HFFc6 (cell line): Measurements from ENCODE around the gene ACTN4. TPM values are rescaled to one million over a fixed set of nuclear protein-coding genes. Genes with fewer than 3 reads are reported as not detected.
A peak's percentile ranks its signal among the peaks of the same experiment; 100 is the strongest.

Source experiments
- DNase-seq: peaks from one replicate; pipeline ENCODE4 v3.0.0-alpha.2; 2018
- H3K27ac Mint-ChIP-seq: 2 replicates; pipeline ENCODE4 v1.8.0; 2020; ENCODE audit warnings: mild to moderate bottlenecking, mixed read lengths
- H3K27me3 Mint-ChIP-seq: 2 replicates; pipeline ENCODE4 v1.8.0; 2021; ENCODE audit warnings: mild to moderate bottlenecking, moderate library complexity, mixed read lengths; ENCODE audit not compliant: insufficient read depth
- H3K36me3 Mint-ChIP-seq: 2 replicates; pipeline ENCODE4 v1.8.0; 2021; ENCODE audit warnings: low read depth, mixed read lengths
- H3K4me1 Mint-ChIP-seq: 2 replicates; pipeline ENCODE4 v1.8.0; 2020; ENCODE audit warnings: low read depth, mixed read lengths
- H3K4me3 Mint-ChIP-seq: 2 replicates; pipeline ENCODE4 v1.8.0; 2020; ENCODE audit warnings: mild to moderate bottlenecking, moderate library complexity, mixed read lengths
- H3K9me3 Mint-ChIP-seq: 2 replicates; pipeline ENCODE4 v1.8.0; 2020; ENCODE audit warnings: mild to moderate bottlenecking, mixed read lengths
- CTCF ChIP-seq: fragments of 200-600 bp; sonication (generic); IDR thresholded peaks from 2 replicates; pipeline ENCODE4 v1.5.0; 2021; ENCODE audit warnings: antibody characterized with exemption, mild to moderate bottlenecking
- total RNA-seq, 6 experiments: library from RNA; stranded (reverse); fragmentation: NEBNext Ultra II Directional; extraction: Animal tissue kit (Norgen Biotek cat#: 25700); gene quantifications; 2 replicates in 1 of 6; 3 replicates in 5 of 6; pipeline ENCODE4 v1.2.3, GENCODE V29; 2021

The ACTN4 gene
- total RNA-seq, 6 experiments from 2014 or later: 972 to 1,299 (median 1,250) TPM

GRCh38 chr19:38707512-38708114 is 60.2 kb downstream of the ACTN4 start:
- peaks cover 47% of the 10 kb centered on the region for H3K4me1 Mint-ChIP-seq

GRCh38 chr19:38708413-38709024 is 61.1 kb downstream of the ACTN4 start:
- Mint-ChIP-seq H3K27me3 (peaks cover 49% of the 10 kb centered on the region), H3K4me3 (no peak overlapping the region; the same call in 1 of the 2 replicates), H3K27ac (peak overlapping the region; percentile 89), H3K36me3 (peaks cover 52% of the 10 kb centered on the region), H3K9me3 (peaks cover 5% of the 10 kb centered on the region), H3K4me1 (peaks cover 50% of the 10 kb centered on the region)
- no peak for DNase-seq
- no peak for TF ChIP-seq CTCF

More at GRCh38 chr19:38707512-38708114, 60.2 kb downstream of the ACTN4 start:
- no peak for DNase-seq
- peak overlapping the region; percentile 89 for H3K27ac Mint-ChIP-seq
- peaks cover 5% of the 10 kb centered on the region for H3K9me3 Mint-ChIP-seq
- H3K4me3 Mint-ChIP-seq: no peak overlapping the region
- H3K36me3 Mint-ChIP-seq: peaks cover 51% of the 10 kb centered on the region
- H3K27me3 Mint-ChIP-seq: peaks cover 52% of the 10 kb centered on the region
- no peak for TF ChIP-seq CTCF

- DNase-seq: no peak
- Mint-ChIP-seq H3K27ac (peak overlapping the region; percentile 89), H3K27me3 (peaks cover 49% of the 10 kb centered on the region), H3K36me3 (peaks cover 50% of the 10 kb centered on the region), H3K4me3 (no peak overlapping the region), H3K9me3 (peaks cover 5% of the 10 kb centered on the region), H3K4me1 (peaks cover 51% of the 10 kb centered on the region)
- TF ChIP-seq CTCF: no peak
Measured at GRCh38 chr19:38709119-38709518, 61.7 kb downstream of the ACTN4 start.

GRCh38 chr19:38709671-38710415 is 62.4 kb downstream of the ACTN4 start:
- no peak for DNase-seq
- H3K36me3 Mint-ChIP-seq: peaks cover 53% of the 10 kb centered on the region
- H3K9me3 Mint-ChIP-seq: peaks cover 5% of the 10 kb centered on the region; the same call in 1 of the 2 replicates

GRCh38 chr19:38710416-38710702 is 62.9 kb downstream of the ACTN4 start:
- Mint-ChIP-seq H3K9me3 (peaks cover 5% of the 10 kb centered on the region; the same call in 1 of the 2 replicates), H3K27me3 (peaks cover 42% of the 10 kb centered on the region), H3K4me1 (peaks cover 48% of the 10 kb centered on the region), H3K36me3 (peaks cover 53% of the 10 kb centered on the region), H3K27ac (peak overlapping the region; percentile 89), H3K4me3 (no peak overlapping the region; the same call in 1 of the 2 replicates)
- no peak for TF ChIP-seq CTCF
- DNase-seq: no peak

More at GRCh38 chr19:38709671-38710415, 62.4 kb downstream of the ACTN4 start:
- peaks cover 47% of the 10 kb centered on the region for H3K27me3 Mint-ChIP-seq
- peaks cover 48% of the 10 kb centered on the region for H3K4me1 Mint-ChIP-seq
- no peak for TF ChIP-seq CTCF
- peak overlapping the region; percentile 89 for H3K27ac Mint-ChIP-seq
- H3K4me3 Mint-ChIP-seq: no peak overlapping the region; the same call in 1 of the 2 replicates
